GM12878 (cell line): Measurements from ENCODE around the gene TPP2. TPM values are rescaled to one million over a fixed set of nuclear protein-coding genes. Genes with fewer than 3 reads are reported as not detected.

Experiments
- ATAC-seq: fragments of 200-7000 bp; cut with Tn5 transposase; 3 replicates; pipeline ENCODE4 v1.9.1; 2020; ENCODE audit warnings: mild to moderate bottlenecking, moderate library complexity
- BruUV-seq: library from RNA; stranded (reverse); fragments of 400-500 nt; replicated peaks from 2 replicates; lab custom pipeline; 2021; lab: Mats Ljungman, UMichigan
- CTCF ChIA-PET: fragments of 300-600 bp; sonication (Branson Sonifier 250); formaldehyde crosslinking; extraction: SDS; loops from one replicate; lab custom pipeline; 2021; ENCODE audit warnings: inconsistent platforms; lab: Yijun Ruan, JAX
- POLR2A ChIA-PET: fragments of 350-600 bp; formaldehyde crosslinking; extraction: SDS; loops from one replicate; lab custom pipeline; 2021; ENCODE audit warnings: inconsistent platforms; lab: Charles Lee
- RAD21 ChIA-PET: fragments of 300-600 bp; sonication (Branson Sonifier 250); formaldehyde crosslinking; loops from one replicate; lab custom pipeline; 2023; ENCODE audit warnings: antibody characterized with exemption; ENCODE audit not compliant: unreplicated experiment; lab: Charles Lee
- SMC1A ChIA-PET: fragments of 300-600 bp; sonication (Branson Sonifier 250); formaldehyde crosslinking; loops from one replicate; lab custom pipeline; 2023; ENCODE audit not compliant: unreplicated experiment, uncharacterized antibody; lab: Charles Lee
- DNase-seq: peaks from one replicate; pipeline ENCODE4 v3.0.0-alpha.2; 2011; ENCODE audit warnings: low read depth, low spot score
- FAIRE-seq: peaks from 3 replicates; lab custom pipeline; 2011; peaks lifted over from hg19 to GRCh38; lab: Jason Lieb, UNC
- H2AFZ ChIP-seq: 2 replicates; pipeline ENCODE4 v1.6.0; 2011; ENCODE audit warnings: low read depth, low read length, control low read depth; ENCODE audit not compliant: control insufficient read depth
- H3K27ac ChIP-seq: 2 replicates; pipeline ENCODE4 v1.5.1; 2011; ENCODE audit warnings: control low read depth; ENCODE audit not compliant: control insufficient read depth, insufficient read depth
- H3K27me3 ChIP-seq, 2 experiments: replicated peaks in 1 of 2; 2 replicates each; pipeline versions ENCODE4 v1.6.0 to v1.6.1; 2011; ENCODE audit warnings: low read length in 1 of 2; ENCODE audit not compliant: control insufficient read depth in 2 of 2, insufficient read depth in 2 of 2
- H3K36me3 ChIP-seq, 2 experiments: 2 replicates each; pipeline ENCODE4 v1.5.1; 2011; ENCODE audit warnings: low read length in 1 of 2; ENCODE audit not compliant: control insufficient read depth in 2 of 2, insufficient read depth in 2 of 2
- H3K4me1 ChIP-seq: 2 replicates; pipeline ENCODE4 v1.6.1; 2011; ENCODE audit warnings: mild to moderate bottlenecking, low read length, moderate library complexity, mixed read lengths; ENCODE audit not compliant: control insufficient read depth, insufficient read depth
- H3K4me2 ChIP-seq: 2 replicates; pipeline ENCODE4 v1.6.0; 2011; ENCODE audit warnings: control low read depth; ENCODE audit not compliant: control insufficient read depth, insufficient read depth
- H3K4me3 ChIP-seq: fragments of 200-600 bp; sonication (generic); 2 replicates; pipeline ENCODE4 v1.5.1; 2016
- H3K79me2 ChIP-seq: 2 replicates; pipeline ENCODE4 v1.6.0; 2011; ENCODE audit warnings: low read length; ENCODE audit not compliant: control insufficient read depth, insufficient read depth
- H3K9ac ChIP-seq: 2 replicates; pipeline ENCODE4 v1.8.0; 2011; ENCODE audit warnings: low read length, control low read depth, mixed read lengths; ENCODE audit not compliant: control insufficient read depth, insufficient read depth
- H3K9me3 ChIP-seq: replicated peaks from 3 replicates; pipeline ENCODE4 v1.5.1; 2011; ENCODE audit warnings: mild to moderate bottlenecking, low read length; ENCODE audit not compliant: control insufficient read depth, insufficient read depth
- H4K20me1 ChIP-seq: 2 replicates; pipeline ENCODE4 v1.6.0; 2011; ENCODE audit not compliant: control insufficient read depth, insufficient read depth
- ATF2 ChIP-seq: IDR thresholded peaks from 2 replicates; pipeline ENCODE4 v1.6.1; 2012; ENCODE audit warnings: low read length, inconsistent platforms
- ATF3 ChIP-seq: IDR thresholded peaks from 2 replicates; pipeline ENCODE4 v1.6.1; 2011; ENCODE audit warnings: low read depth, mild to moderate bottlenecking, low read length, moderate library complexity, borderline replicate concordance; ENCODE audit errors: extremely low read depth
- CBX3 ChIP-seq: fragments of 200-600 bp; sonication (generic); IDR thresholded peaks from 2 replicates; pipeline ENCODE4 v1.6.1; 2016; ENCODE audit warnings: low read depth, borderline replicate concordance
- DPF2 ChIP-seq: fragments of 450-650 bp; IDR thresholded peaks from 2 replicates; pipeline ENCODE4 v1.6.1; 2017; ENCODE audit warnings: mild to moderate bottlenecking
- FOXK2 ChIP-seq: fragments of 450-650 bp; IDR thresholded peaks from 2 replicates; pipeline ENCODE4 v1.6.1; 2017; ENCODE audit warnings: mild to moderate bottlenecking, moderate library complexity
- FOXM1 ChIP-seq: IDR thresholded peaks from 2 replicates; pipeline ENCODE4 v1.6.1; 2012; ENCODE audit warnings: low read depth, mild to moderate bottlenecking, inconsistent platforms, low read length, moderate library complexity
- IKZF1 ChIP-seq: fragments of 450-650 bp; conservative IDR thresholded peaks from 2 replicates; pipeline ENCODE4 v1.6.1; 2017; ENCODE audit warnings: antibody characterized with exemption, mild to moderate bottlenecking
- IRF5 ChIP-seq: fragments of 450-650 bp; IDR thresholded peaks from 2 replicates; pipeline ENCODE4 v1.6.1; 2017; ENCODE audit warnings: borderline replicate concordance
- KDM1A ChIP-seq: fragments of 200-600 bp; sonication (generic); IDR thresholded peaks from 2 replicates; pipeline ENCODE4 v1.6.1; 2016; ENCODE audit warnings: borderline replicate concordance
- RELA ChIP-seq: fragments of 450-650 bp; IDR thresholded peaks from 2 replicates; pipeline ENCODE4 v1.8.0; 2014; ENCODE audit warnings: borderline replicate concordance; ENCODE audit not compliant: partially characterized antibody
- SMAD1 ChIP-seq: fragments of 450-650 bp; IDR thresholded peaks from 2 replicates; pipeline ENCODE4 v1.6.1; 2018; ENCODE audit warnings: mild to moderate bottlenecking, low read depth; ENCODE audit not compliant: partially characterized antibody
- TCF12 ChIP-seq: IDR thresholded peaks from 2 replicates; pipeline ENCODE4 v1.6.1; 2011; ENCODE audit warnings: low read depth, mild to moderate bottlenecking, low read length
- USF2 ChIP-seq: IDR thresholded peaks from 2 replicates; pipeline ENCODE4 v1.6.1; 2011; ENCODE audit warnings: low read depth, low read length, improper control_type of control experiment, borderline replicate concordance
- in situ Hi-C: fragments of 300-500 bp; cut with MboI; formaldehyde crosslinking; loops from 9 replicates; pipeline ENCODE4 v1.14.3; 2018; ENCODE audit warnings: mixed read lengths
- intact Hi-C: fragments of 100-400 bp; cut with micrococcal nuclease; formaldehyde crosslinking; loops from one replicate; pipeline ENCODE4 v1.14.2; 2022; ENCODE audit not compliant: unreplicated experiment
- polyA plus RNA-seq, 11 experiments: library from polyadenylated mRNA; depleted of rRNA in 4 of 11; unstranded in 6 of 11; stranded (reverse) in 5 of 11; fragments of >200 nt; fragmentation: Nextera tagmentation in 4 of 11; fragmentation: Illumina TruSeq in 1 of 11; extraction: Ambion mirVana in 4 of 11; extraction: Trizol in 1 of 11; gene quantifications; 1 replicate in 1 of 11; 2 replicates in 10 of 11; pipeline versions ENCODE4 v1.2.1 to v1.2.3, GENCODE V29; 2011 to 2016; ENCODE audit warnings: inconsistent platforms in 2 of 11, missing spikeins in 2 of 11, low read depth in 1 of 11
- total RNA-seq, 4 experiments: library from RNA; depleted of rRNA in 3 of 4; stranded (reverse); fragments of >200 nt in 3 of 4; fragmentation: Illumina TruSeq in 1 of 4; extraction: Trizol in 1 of 4; gene quantifications; 2 replicates each; pipeline versions ENCODE4 v1.2.1 to v1.2.3, GENCODE V29; 2013 to 2021

TPP2 gene
- total and polyA plus RNA-seq, 10 of the 15 experiments (the other 5 are each of a cell fraction or from before 2014, with no cell fraction given), result 18.4 to 82.3 (median 55.4) TPM

GRCh38 chr13:102709536-102709935, 112.8 kb downstream of the TPP2 start:
- BruUV-seq, result no TSS peak
- ATAC-seq, result no peak
- no peaks in the 10 kb centered on the region for H3K27me3 ChIP-seq
- SMC1A ChIA-PET, result no interaction called here
- no peak overlapping the region for H3K4me3 ChIP-seq
- no peak for TF ChIP-seq USF2
- TF ChIP-seq CBX3, result no peak
- no peak for TF ChIP-seq ATF2
- TF ChIP-seq RELA, result no peak
- TF ChIP-seq KDM1A, result no peak
- no peak for TF ChIP-seq TCF12
- TF ChIP-seq IKZF1, result no peak
- TF ChIP-seq FOXM1, result no peak
- TF ChIP-seq DPF2, result no peak
- TF ChIP-seq ATF3, result no peak
- no peak for TF ChIP-seq FOXK2
- TF ChIP-seq IRF5, result no peak
- TF ChIP-seq SMAD1, result no peak
- TF ChIP-seq, all 136 proteins: peak for 0
- POLR2A ChIA-PET, result interaction anchor here (0.8 kb wide), 1 partner anchor 9 kb away, joined by 3 read pairs; no protein-coding TSS in a partner anchor
- intact Hi-C loops (no loop called here), in situ Hi-C loops (no loop called here)
- Histone ChIP-seq H4K20me1 (no peaks in the 10 kb centered on the region), H3K9ac (no peak overlapping the region), H3K79me2 (no peaks in the 10 kb centered on the region), H3K9me3 (no peaks in the 10 kb centered on the region), H3K4me2 (no peak overlapping the region), H3K4me1 (no peaks in the 10 kb centered on the region), H2AFZ (no peak overlapping the region), H3K27ac (no peak overlapping the region), H3K36me3 (no peaks in the 10 kb centered on the region)
- CTCF ChIA-PET, result interaction anchor here (1.1 kb wide), 1 partner anchor 9 kb away, joined by 3 read pairs; no protein-coding TSS in a partner anchor
- FAIRE-seq, result no peak
- RAD21 ChIA-PET, result no interaction called here
- no peak for DNase-seq
